ENCODE results near the gene GRK6.

Gene GRK6

DNA sequence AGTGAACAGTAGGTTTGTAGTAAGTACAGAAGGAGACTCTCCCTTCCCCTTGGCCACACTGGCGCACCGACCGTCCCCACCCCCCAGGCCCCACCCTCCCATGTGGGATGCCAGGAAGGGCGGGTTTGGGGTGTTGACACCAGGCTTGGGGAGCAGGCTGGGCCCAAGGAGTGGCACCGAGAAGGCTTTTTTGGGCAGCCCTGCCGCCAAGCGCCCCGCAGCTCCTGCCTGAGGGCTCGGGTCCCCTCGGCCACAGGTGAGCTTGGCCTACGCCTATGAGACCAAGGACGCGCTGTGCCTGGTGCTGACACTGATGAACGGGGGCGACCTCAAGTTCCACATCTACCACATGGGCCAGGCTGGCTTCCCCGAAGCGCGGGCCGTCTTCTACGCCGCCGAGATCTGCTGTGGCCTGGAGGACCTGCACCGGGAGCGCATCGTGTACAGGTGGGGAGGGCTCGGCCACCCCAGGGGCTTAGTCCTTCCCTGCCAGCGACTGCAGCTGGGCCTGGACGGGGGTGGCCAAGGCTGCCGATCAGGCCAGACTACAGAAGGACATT lies 7.3 kb downstream of the GRK6 start:
- no peak overlapping the region for H3K27ac ChIP-seq
- no peak for TF ChIP-seq ZFX (IDR thresholded peaks at IDR 0.05; ENCODE audit: borderline replicate concordance)
- TF ChIP-seq, protein P1, sequence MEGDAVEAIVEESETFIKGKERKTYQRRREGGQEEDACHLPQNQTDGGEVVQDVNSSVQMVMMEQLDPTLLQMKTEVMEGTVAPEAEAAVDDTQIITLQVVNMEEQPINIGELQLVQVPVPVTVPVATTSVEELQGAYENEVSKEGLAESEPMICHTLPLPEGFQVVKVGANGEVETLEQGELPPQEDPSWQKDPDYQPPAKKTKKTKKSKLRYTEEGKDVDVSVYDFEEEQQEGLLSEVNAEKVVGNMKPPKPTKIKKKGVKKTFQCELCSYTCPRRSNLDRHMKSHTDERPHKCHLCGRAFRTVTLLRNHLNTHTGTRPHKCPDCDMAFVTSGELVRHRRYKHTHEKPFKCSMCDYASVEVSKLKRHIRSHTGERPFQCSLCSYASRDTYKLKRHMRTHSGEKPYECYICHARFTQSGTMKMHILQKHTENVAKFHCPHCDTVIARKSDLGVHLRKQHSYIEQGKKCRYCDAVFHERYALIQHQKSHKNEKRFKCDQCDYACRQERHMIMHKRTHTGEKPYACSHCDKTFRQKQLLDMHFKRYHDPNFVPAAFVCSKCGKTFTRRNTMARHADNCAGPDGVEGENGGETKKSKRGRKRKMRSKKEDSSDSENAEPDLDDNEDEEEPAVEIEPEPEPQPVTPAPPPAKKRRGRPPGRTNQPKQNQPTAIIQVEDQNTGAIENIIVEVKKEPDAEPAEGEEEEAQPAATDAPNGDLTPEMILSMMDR (IDR thresholded peaks at IDR 0.05), result no peak

DNA sequence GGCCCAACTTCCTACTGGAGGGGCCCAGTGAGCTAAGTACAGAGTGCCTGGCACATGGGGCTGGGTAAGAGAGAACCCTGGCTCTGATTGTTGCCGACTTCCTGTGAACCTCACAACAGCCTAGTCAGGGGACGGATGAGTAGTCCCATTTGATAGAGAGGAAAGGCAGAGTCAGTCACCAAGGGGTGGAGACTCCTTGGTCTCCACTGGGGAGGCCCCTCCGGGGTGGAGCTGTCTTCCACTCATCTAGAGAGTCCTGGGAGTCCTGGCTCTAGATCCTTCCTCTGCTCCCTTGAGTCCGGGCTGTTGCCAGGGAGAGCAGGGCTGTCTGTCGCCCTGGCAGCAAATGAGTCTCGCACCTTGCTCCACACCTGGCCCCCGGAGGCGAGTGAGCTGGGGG lies 8.0 kb downstream of the GRK6 start:
- TF ChIP-seq, protein P1 (IDR thresholded peaks at IDR 0.05), result no peak
- TF ChIP-seq ZFX (IDR thresholded peaks at IDR 0.05; ENCODE audit: borderline replicate concordance), result no peak
- H3K27ac ChIP-seq, result no peak overlapping the region

DNA sequence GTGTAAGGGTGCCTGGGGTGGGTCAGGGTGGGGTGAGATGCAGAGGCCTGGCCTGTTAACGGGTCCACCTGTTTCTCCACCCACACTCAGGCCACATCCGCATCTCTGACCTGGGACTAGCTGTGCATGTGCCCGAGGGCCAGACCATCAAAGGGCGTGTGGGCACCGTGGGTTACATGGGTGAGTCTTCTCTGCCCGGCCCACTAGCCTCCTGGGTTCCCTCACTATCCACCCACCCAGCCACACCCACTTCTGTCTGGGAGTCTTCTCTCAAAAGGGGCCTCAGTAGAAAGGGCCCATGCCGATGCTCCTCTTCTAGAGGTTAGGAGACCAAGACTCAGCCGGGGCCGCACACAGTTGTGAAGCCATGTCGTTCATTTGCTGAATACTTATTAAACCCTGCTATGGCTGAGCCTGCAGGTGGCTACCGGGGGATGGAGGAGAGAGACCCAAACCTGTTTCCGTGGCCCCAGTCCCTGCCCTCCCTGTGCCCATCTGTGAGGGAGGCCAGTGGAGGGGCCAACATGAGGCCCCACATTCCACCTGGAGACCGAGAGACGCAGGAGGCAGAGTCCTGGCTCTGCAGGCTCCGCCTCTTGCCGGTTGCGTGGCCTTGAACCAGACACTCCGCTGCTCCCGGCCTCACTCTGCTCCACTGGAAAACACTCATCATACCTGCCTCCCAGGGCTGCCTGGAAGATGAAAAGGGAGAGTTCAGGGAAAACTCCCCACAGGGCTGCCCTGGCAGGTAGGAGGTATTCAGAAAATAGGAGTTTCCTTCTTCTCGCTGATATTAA lies 8.7 kb downstream of the GRK6 start:
- TF ChIP-seq, protein P1 (IDR thresholded peaks at IDR 0.05), result no peak
- no peak for TF ChIP-seq ZFX (IDR thresholded peaks at IDR 0.05; ENCODE audit: borderline replicate concordance)
- H3K27ac ChIP-seq, result no peak overlapping the region

DNA sequence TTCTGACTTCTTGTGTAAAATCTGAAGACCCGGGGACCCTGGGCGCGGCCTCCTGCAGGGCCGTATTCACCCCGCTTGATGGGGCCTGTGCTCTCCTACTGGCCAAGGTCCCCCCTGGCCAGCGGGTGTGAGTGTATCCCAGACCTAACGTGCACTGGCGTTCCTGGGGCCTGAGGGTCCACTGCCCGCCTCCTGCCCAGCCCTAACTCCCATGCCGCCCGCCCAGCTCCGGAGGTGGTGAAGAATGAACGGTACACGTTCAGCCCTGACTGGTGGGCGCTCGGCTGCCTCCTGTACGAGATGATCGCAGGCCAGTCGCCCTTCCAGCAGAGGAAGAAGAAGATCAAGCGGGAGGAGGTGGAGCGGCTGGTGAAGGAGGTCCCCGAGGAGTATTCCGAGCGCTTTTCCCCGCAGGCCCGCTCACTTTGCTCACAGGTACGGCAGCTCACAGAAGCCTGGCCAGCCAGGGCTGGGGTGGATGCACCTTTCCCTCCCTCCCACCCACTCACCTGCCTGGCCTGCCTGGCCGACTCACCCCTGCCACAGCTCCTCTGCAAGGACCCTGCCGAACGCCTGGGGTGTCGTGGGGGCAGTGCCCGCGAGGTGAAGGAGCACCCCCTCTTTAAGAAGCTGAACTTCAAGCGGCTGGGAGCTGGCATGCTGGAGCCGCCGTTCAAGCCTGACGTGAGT lies 9.5 kb downstream of the GRK6 start:
- H3K27ac ChIP-seq, result peak overlapping the region; percentile 12; the same call in 1 of the 2 replicates
- no peak for TF ChIP-seq ZFX (IDR thresholded peaks at IDR 0.05; ENCODE audit: borderline replicate concordance)
- TF ChIP-seq, protein P1 (IDR thresholded peaks at IDR 0.05), result no peak

DNA sequence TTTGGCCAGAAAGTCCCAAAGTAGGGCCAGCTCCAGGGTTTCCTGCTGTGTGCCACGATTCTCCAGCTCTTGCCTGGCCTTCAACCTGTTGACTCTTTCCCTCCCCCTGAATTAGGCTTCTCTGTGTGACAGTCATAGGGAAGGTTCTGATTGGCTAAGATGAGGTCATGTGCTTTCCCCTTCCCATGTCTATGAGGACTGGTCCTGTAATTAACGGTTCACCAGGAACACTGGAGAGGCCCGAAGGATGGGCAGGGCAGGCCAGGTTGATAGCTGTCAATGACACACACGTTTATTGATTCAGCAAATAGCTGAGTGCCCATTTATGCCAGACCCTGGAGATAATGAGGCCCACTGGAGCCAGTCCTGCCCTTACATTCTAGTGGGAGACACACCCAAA lies 11.1 kb downstream of the GRK6 start:
- H3K27ac ChIP-seq, result no peak overlapping the region
- TF ChIP-seq, protein P1 (IDR thresholded peaks at IDR 0.05), result no peak
- TF ChIP-seq ZFX (IDR thresholded peaks at IDR 0.05; ENCODE audit: borderline replicate concordance), result no peak

DNA sequence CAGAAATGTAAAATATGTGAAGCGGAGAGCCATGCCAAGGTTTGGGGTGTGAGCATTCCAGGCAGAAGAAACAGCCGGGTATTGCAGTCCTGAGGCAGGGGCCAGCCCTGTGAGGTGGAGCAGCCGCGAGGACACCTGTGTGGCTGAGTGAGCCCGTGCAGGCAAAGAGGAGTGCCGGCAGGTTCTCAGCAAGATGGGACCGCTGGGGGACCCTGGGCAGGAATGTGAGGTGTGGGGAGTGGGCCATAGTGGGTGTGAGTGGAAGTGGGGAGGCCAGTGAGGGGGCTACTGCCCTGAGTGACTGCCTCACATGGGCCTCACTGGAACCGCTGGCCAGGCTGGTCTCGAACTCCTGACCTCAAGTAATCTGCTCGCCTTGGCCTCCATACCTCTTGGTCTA lies 12.0 kb downstream of the GRK6 start:
- no peak for TF ChIP-seq ZFX (IDR thresholded peaks at IDR 0.05; ENCODE audit: borderline replicate concordance)
- TF ChIP-seq, protein P1 (IDR thresholded peaks at IDR 0.05), result no peak
- 0 out of 2 replicates have a peak overlapping the region, but pooled peaks have one; percentile 12 for H3K27ac ChIP-seq

All from 22Rv1 (cell line).